Epithelial cell of esophagus (primary cell): ENCODE data around the gene CDH12.

Experiments used
- DNase-seq: peaks from one replicate; pipeline ENCODE4 v3.0.0; 2010; ENCODE audit warnings: low read depth
- H3K4me3 ChIP-seq: 2 replicates; pipeline ENCODE4 v1.5.1; 2011; ENCODE audit warnings: mild to moderate bottlenecking, low read length, control low read depth
- TF ChIP-seq, protein P1 (sequence below): IDR thresholded peaks from 2 replicates; pipeline ENCODE4 v1.5.1; 2011; ENCODE audit warnings: low read depth, mild to moderate bottlenecking, low read length, control low read depth, inconsistent platforms; ENCODE audit not compliant: insufficient read depth; ENCODE audit errors: missing control alignments

The CDH12 gene

DNA sequence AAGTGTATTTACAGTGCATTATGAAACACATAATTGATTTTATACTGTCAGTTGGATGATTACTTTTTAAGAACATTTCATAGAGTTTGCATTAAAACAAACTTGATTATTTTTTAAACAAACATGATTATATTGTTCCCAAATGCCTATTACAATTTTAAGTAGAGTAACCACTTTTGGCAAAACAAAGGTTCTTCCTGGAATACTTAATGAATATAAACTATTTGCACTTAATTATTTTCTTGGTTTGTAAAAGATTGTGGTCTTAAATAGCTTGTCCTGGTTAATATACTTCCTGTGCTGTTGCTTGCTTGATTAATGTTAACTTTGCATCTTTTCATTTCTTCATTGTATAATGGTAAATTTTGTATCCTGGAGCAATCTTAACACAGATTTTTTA, 180.0 kb downstream of the CDH12 start:
- DNase-seq: no peak
- H3K4me3 ChIP-seq: no peak overlapping the region
- TF ChIP-seq, protein P1, sequence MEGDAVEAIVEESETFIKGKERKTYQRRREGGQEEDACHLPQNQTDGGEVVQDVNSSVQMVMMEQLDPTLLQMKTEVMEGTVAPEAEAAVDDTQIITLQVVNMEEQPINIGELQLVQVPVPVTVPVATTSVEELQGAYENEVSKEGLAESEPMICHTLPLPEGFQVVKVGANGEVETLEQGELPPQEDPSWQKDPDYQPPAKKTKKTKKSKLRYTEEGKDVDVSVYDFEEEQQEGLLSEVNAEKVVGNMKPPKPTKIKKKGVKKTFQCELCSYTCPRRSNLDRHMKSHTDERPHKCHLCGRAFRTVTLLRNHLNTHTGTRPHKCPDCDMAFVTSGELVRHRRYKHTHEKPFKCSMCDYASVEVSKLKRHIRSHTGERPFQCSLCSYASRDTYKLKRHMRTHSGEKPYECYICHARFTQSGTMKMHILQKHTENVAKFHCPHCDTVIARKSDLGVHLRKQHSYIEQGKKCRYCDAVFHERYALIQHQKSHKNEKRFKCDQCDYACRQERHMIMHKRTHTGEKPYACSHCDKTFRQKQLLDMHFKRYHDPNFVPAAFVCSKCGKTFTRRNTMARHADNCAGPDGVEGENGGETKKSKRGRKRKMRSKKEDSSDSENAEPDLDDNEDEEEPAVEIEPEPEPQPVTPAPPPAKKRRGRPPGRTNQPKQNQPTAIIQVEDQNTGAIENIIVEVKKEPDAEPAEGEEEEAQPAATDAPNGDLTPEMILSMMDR: no peak

DNA sequence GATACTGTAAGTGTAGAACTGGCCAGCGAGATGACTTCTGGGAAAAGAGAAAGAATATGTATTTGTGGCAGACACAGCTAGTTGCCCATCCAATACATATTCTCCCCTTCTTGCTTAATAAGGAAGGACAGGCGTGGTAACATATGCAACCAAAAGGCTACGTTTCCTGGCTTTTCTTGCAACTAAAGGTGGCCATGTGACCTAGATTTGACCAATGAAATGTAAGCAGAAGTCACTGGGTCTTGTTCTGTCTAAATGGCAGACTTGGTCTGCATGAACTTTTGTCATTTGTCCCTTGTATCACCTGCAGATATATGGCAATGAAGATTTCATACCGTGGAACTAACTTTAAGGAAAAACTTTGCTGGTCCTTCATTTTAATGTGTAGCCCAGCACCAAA, 183.8 kb downstream of the CDH12 start:
- TF ChIP-seq, protein P1: no peak
- DNase-seq: no peak
- H3K4me3 ChIP-seq: no peak overlapping the region

DNA sequence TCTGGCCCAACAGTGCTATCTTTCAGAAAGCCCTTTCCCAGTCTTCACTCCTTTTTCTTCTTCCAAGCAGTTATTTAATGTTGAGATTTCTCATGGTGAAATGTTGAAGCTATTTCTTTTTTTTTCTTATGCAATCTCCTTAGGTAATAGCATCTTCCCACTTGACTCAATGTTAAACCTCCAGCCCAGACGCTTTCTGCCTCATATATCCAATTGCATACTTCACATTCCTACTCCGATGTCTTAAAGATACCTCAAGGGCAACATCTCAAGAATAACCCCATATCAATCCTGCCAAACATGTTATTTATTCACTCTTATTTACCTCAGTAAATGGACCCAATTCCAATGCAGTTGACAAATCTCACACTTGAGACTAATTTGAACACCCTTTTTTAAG, 187.3 kb downstream of the CDH12 start:
- TF ChIP-seq, protein P1: no peak
- peak; percentile 17 for DNase-seq
- H3K4me3 ChIP-seq: no peak overlapping the region

DNA sequence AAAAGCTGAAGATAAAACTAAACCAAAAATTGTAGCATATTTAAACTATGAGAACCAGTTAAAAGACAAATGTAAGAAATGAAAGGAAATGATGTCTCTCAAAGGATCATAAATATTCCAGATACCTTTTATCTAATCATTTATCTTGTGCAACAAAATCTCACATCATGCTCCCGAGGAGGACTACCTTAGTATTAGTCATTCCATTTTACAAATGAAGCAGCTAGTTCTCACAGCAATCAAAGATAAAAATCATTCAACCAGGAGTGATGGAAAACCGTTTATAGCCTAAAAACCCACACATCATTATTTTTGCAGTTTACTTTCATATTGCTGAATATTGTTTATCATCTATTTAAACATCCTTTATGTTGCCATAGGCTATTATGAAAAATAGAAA, 190.0 kb downstream of the CDH12 start:
- peak; percentile 1 for DNase-seq
- TF ChIP-seq, protein P1: no peak
- no peak overlapping the region for H3K4me3 ChIP-seq

DNA sequence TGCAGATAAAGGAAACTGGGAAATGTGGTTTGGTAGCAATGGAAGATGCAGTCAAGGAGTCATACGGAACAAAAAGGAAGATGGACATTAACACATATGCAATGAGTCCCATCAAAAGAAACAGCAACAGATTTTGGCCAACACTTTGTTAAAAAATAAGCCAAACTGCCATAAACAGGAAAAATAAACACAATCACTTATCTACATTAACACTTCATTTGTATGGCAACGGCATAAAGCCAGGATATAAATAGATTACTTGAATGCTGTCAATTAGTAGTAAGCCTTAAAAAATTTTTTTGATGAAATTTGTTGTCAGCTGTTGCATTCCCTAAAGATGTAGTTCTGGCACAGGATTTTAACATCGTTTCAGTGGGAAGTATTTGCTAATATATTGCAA, 190.8 kb downstream of the CDH12 start:
- DNase-seq: no peak
- H3K4me3 ChIP-seq: no peak overlapping the region
- TF ChIP-seq, protein P1: no peak

DNA sequence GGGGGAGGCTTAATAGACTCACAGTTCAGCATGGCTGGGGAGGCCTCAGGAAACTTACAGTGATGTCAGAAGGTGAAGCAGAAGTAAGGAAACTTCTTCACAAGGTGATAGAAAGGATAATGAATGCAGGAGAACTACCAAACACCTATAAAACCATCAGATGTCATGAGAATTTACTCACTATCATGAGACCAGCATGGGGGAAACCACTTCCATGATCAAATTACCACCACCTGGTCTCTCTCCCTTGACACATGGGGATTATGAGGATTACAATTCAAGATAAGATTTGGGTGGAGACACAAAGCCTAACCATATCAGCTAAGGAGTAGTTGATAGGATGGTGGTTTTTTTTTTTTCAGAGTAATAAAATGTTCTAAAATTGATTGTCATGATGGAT, 201.8 kb downstream of the CDH12 start:
- no peak for DNase-seq
- TF ChIP-seq, protein P1: no peak
- no peak overlapping the region for H3K4me3 ChIP-seq

GRCh38 chr5:22650511-22650910, 202.6 kb downstream of the CDH12 start:
- TF ChIP-seq, protein P1: no peak
- no peak for DNase-seq

More at GRCh38 chr5:22650511-22650910, 202.6 kb downstream of the CDH12 start:
- no peak overlapping the region for H3K4me3 ChIP-seq
